Measurements from ENCODE around the gene THBS2. TPM values are rescaled to one million over a fixed set of nuclear protein-coding genes. Genes with fewer than 3 reads are reported as not detected.

The THBS2 gene
- total RNA-seq, 1 donor from 2014 or later: not detected

DNA sequence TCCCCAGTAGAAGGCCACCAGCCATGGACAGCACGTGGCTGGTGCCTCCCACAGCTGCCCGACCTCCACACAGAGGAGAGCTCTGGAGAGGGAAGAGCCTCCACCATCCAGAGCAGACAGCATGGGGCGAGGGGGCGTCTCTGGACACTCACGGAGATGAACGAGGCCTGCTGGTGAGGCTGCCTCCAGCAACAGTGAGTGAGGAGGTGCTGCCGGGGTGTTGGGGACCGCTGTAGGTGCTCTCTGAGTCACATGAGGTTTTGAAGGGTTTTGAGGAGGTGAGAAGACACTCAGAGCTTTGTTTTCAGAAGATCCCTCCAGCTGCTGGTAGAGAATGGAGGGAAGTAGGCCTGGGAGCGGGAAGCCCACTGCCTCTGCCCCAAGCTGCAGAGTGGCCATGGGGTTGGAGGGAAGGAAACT, 65.6 kb downstream of the THBS2 start:
- no peak for TF ChIP-seq CTCF (IDR thresholded peaks at IDR 0.05; ENCODE audit: unreplicated experiment)
- Mint-ChIP-seq H3K4me3 (ENCODE audit: low read depth) (no peak overlapping the region), H3K36me3 (ENCODE audit: insufficient read depth) (no peaks in the 10 kb centered on the region), H3K9me3 (ENCODE audit: low read depth) (no peaks in the 10 kb centered on the region), H3K27ac (no peak overlapping the region), H3K4me1 (ENCODE audit: low read depth) (no peaks in the 10 kb centered on the region), H3K27me3 (peaks cover 9% of the 10 kb centered on the region)
- DNase-seq (ENCODE audit: low spot score, unreplicated experiment): no peak

- Mint-ChIP-seq H3K9me3 (ENCODE audit: low read depth) (no peaks in the 10 kb centered on the region), H3K4me3 (ENCODE audit: low read depth) (no peak overlapping the region), H3K36me3 (ENCODE audit: insufficient read depth) (no peaks in the 10 kb centered on the region), H3K4me1 (ENCODE audit: low read depth) (no peaks in the 10 kb centered on the region), H3K27me3 (peaks cover 6% of the 10 kb centered on the region), H3K27ac (no peak overlapping the region)
- no peak for DNase-seq (ENCODE audit: low spot score, unreplicated experiment)
- no peak for TF ChIP-seq CTCF (IDR thresholded peaks at IDR 0.05; ENCODE audit: unreplicated experiment)
Observed at GRCh38 chr6:169186496-169187169, 67.0 kb downstream of the THBS2 start.

GRCh38 chr6:169185692-169186485, 67.8 kb downstream of the THBS2 start:
- no peak overlapping the region for H3K4me3 Mint-ChIP-seq (ENCODE audit: low read depth)
- no peak for TF ChIP-seq CTCF (IDR thresholded peaks at IDR 0.05; ENCODE audit: unreplicated experiment)
- peaks cover 6% of the 10 kb centered on the region for H3K27me3 Mint-ChIP-seq
- H3K9me3 Mint-ChIP-seq (ENCODE audit: low read depth): no peaks in the 10 kb centered on the region
- H3K36me3 Mint-ChIP-seq (ENCODE audit: insufficient read depth): no peaks in the 10 kb centered on the region
- DNase-seq (ENCODE audit: low spot score, unreplicated experiment): no peak
- H3K4me1 Mint-ChIP-seq (ENCODE audit: low read depth): no peaks in the 10 kb centered on the region
- H3K27ac Mint-ChIP-seq: no peak overlapping the region

DNA sequence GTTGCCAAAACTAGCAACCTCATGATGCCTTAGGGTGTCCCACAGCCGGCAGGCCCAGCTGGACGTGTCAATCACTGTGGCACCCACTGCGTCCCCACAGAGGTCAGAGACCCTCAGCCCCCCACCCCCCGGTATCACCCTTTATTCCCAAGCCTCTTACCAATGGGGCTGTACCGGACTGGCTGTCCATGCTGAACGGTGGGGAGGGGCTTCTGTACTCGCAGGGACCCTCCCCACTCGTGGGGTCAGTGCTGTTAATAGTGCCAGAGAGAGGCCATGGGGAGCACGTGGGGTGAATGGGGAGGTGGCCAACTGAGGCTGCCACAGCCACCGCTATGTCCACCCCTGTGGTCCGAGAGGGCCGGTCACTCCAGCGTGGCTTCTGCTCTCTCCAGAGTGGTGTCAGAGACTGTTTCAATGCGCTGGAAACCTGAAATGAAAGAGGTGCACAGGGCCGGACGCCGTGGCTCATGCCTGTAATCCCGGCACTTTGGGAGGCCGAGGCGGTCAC, 68.6 kb downstream of the THBS2 start:
- no peak overlapping the region for H3K27ac Mint-ChIP-seq
- no peaks in the 10 kb centered on the region for H3K4me1 Mint-ChIP-seq (ENCODE audit: low read depth)
- H3K27me3 Mint-ChIP-seq: peaks cover 6% of the 10 kb centered on the region
- TF ChIP-seq CTCF (IDR thresholded peaks at IDR 0.05; ENCODE audit: unreplicated experiment): no peak
- H3K4me3 Mint-ChIP-seq (ENCODE audit: low read depth): no peak overlapping the region
- no peaks in the 10 kb centered on the region for H3K9me3 Mint-ChIP-seq (ENCODE audit: low read depth)
- no peak for DNase-seq (ENCODE audit: low spot score, unreplicated experiment)
- H3K36me3 Mint-ChIP-seq (ENCODE audit: insufficient read depth): no peaks in the 10 kb centered on the region

GRCh38 chr6:169184419-169184818, 69.2 kb downstream of the THBS2 start:
- no peaks in the 10 kb centered on the region for H3K9me3 Mint-ChIP-seq (ENCODE audit: low read depth)
- H3K36me3 Mint-ChIP-seq (ENCODE audit: insufficient read depth): no peaks in the 10 kb centered on the region
- H3K4me3 Mint-ChIP-seq (ENCODE audit: low read depth): no peak overlapping the region
- peaks cover 6% of the 10 kb centered on the region for H3K27me3 Mint-ChIP-seq
- no peaks in the 10 kb centered on the region for H3K4me1 Mint-ChIP-seq (ENCODE audit: low read depth)
- DNase-seq (ENCODE audit: low spot score, unreplicated experiment): no peak
- no peak for TF ChIP-seq CTCF (IDR thresholded peaks at IDR 0.05; ENCODE audit: unreplicated experiment)
- H3K27ac Mint-ChIP-seq: no peak overlapping the region

All from progenitor cell of endocrine pancreas (in vitro differentiated cells).